Measurements from ENCODE around the gene SPINT2. TPM values are rescaled to one million over a fixed set of nuclear protein-coding genes. Genes with fewer than 3 reads are reported as not detected.

The SPINT2 gene
- total and polyA plus RNA-seq, 2 donors (not counting 1 experiment from before 2014, with no cell fraction given) = 50.0 to 70.0 TPM

GRCh38 chr19:38216785-38217641, 47.4 kb upstream of the SPINT2 start:
- no peak overlapping the region for H3K27ac ChIP-seq (ENCODE audit: low read length in 2 of 2)
- WGBS (ENCODE audit: insufficient coverage) = 100% methylated on average over 2 of the region's 26 CpGs
- ChIA-PET CTCF (interaction anchor here (1.5 to 2.0 kb wide), 2 partner anchors 8 to 17 kb away, joined by 4 to 7 read pairs; no protein-coding TSS in a partner anchor), POLR2A (interaction anchor here (0.6 kb wide), 1 partner anchor 17 kb away, joined by 5 read pairs; no protein-coding TSS in a partner anchor)
- DNase-seq = no peak
- Mint-ChIP-seq H3K9me3 (ENCODE audit: insufficient read depth) (no peaks in the 10 kb centered on the region), H3K4me1 (peaks cover 14% of the 10 kb centered on the region), H3K27me3 (peaks cover 33% of the 10 kb centered on the region), H3K27ac (no peak overlapping the region), H3K4me3 (no peak overlapping the region)
- peaks cover 0 to 12% (median 0%) of the 10 kb centered on the region in 3 donors for H3K9me3 ChIP-seq (ENCODE audit: control extremely low read depth in 1 of 3, control insufficient read depth in 2 of 3, insufficient read depth in 1 of 3, low read length in 2 of 3)
- no peaks in the 10 kb centered on the region for H3K36me3 ChIP-seq (replicated peaks in 1 of 2; ENCODE audit: control extremely low read depth in 1 of 2, control insufficient read depth in 1 of 2, extremely low read depth in 1 of 2, insufficient read depth in 2 of 2, low read length in 1 of 2)
- H3K9ac ChIP-seq (ENCODE audit: low read length) = no peak overlapping the region
- H3K4me2 ChIP-seq (replicated peaks; ENCODE audit: low read depth, low read length, poor library complexity, severe bottlenecking) = no peak overlapping the region
- H3K79me2 ChIP-seq (ENCODE audit: control insufficient read depth, insufficient read depth, low read length) = no peaks in the 10 kb centered on the region
- intact Hi-C loops (cut with micrococcal nuclease) = no loop called here
- H2AFZ ChIP-seq (ENCODE audit: insufficient read depth, low read depth, low read length, poor library complexity, severe bottlenecking) = no peak overlapping the region
- no peaks in the 10 kb centered on the region for H4K20me1 ChIP-seq (ENCODE audit: control insufficient read depth, insufficient read depth, low read length, poor library complexity, severe bottlenecking)
- TF ChIP-seq EZH2 (IDR thresholded peaks at IDR 0.05; ENCODE audit: borderline replicate concordance, insufficient read depth, low read depth, low read length, poor library complexity, severe bottlenecking) = no peak
- peaks cover 0 to 46% (median 3%) of the 10 kb centered on the region in 4 experiments for H3K27me3 ChIP-seq (replicated peaks in 1 of 4; ENCODE audit: control extremely low read depth in 1 of 4, control insufficient read depth in 3 of 4, insufficient read depth in 4 of 4, low read length in 3 of 4)
- H3K4me1 ChIP-seq (ENCODE audit: control insufficient read depth in 2 of 2, insufficient read depth in 2 of 2, low read length in 2 of 2) = peaks cover 5 to 10% of the 10 kb centered on the region in 2 donors
- ATAC-seq (ENCODE audit: low read depth) = no peak
- no peak overlapping the region for H3K4me3 ChIP-seq (ENCODE audit: control extremely low read depth in 1 of 5, extremely low read depth in 1 of 5, insufficient read depth in 1 of 5, low read depth in 2 of 5, low read length in 4 of 5)

GRCh38 chr19:38218204-38218603, 46.2 kb upstream of the SPINT2 start:
- CTCF ChIA-PET = interaction anchor here (0.6 to 2.0 kb wide), 2 partner anchors 9 to 16 kb away, joined by 3 to 4 read pairs; no protein-coding TSS in a partner anchor
- Histone ChIP-seq H3K4me1 (ENCODE audit: control insufficient read depth in 2 of 2, insufficient read depth in 2 of 2, low read length in 2 of 2) (peaks cover 10 to 17% of the 10 kb centered on the region in 2 donors), H3K9me3 (ENCODE audit: control extremely low read depth in 1 of 3, control insufficient read depth in 2 of 3, insufficient read depth in 1 of 3, low read length in 2 of 3) (peaks cover 0 to 14% (median 0%) of the 10 kb centered on the region in 3 donors), H4K20me1 (ENCODE audit: control insufficient read depth, insufficient read depth, low read length, poor library complexity, severe bottlenecking) (no peaks in the 10 kb centered on the region), H3K4me3 (ENCODE audit: control extremely low read depth in 1 of 5, extremely low read depth in 1 of 5, insufficient read depth in 1 of 5, low read depth in 2 of 5, low read length in 4 of 5) (no peak overlapping the region), H3K27me3 (replicated peaks in 1 of 4; ENCODE audit: control extremely low read depth in 1 of 4, control insufficient read depth in 3 of 4, insufficient read depth in 4 of 4, low read length in 3 of 4) (peaks cover 0 to 53% (median 11%) of the 10 kb centered on the region in 4 experiments), H2AFZ (ENCODE audit: insufficient read depth, low read depth, low read length, poor library complexity, severe bottlenecking) (no peak overlapping the region), H3K4me2 (replicated peaks; ENCODE audit: low read depth, low read length, poor library complexity, severe bottlenecking) (no peak overlapping the region), H3K27ac (ENCODE audit: low read length in 2 of 2) (no peak overlapping the region), H3K9ac (ENCODE audit: low read length) (no peak overlapping the region), H3K36me3 (replicated peaks in 1 of 2; ENCODE audit: control extremely low read depth in 1 of 2, control insufficient read depth in 1 of 2, extremely low read depth in 1 of 2, insufficient read depth in 2 of 2, low read length in 1 of 2) (no peaks in the 10 kb centered on the region), H3K79me2 (ENCODE audit: control insufficient read depth, insufficient read depth, low read length) (no peaks in the 10 kb centered on the region)
- TF ChIP-seq CTCF (IDR thresholded peaks at IDR 0.05) = no peak
- no peak for TF ChIP-seq EZH2 (IDR thresholded peaks at IDR 0.05; ENCODE audit: borderline replicate concordance, insufficient read depth, low read depth, low read length, poor library complexity, severe bottlenecking)
- WGBS (ENCODE audit: insufficient coverage) = 100% methylated on average over 2 of the region's 3 CpGs
- Mint-ChIP-seq H3K4me1 (peaks cover 18% of the 10 kb centered on the region), H3K27me3 (peaks cover 37% of the 10 kb centered on the region), H3K4me3 (no peak overlapping the region), H3K9me3 (ENCODE audit: insufficient read depth) (no peaks in the 10 kb centered on the region), H3K27ac (no peak overlapping the region)
- ATAC-seq (ENCODE audit: low read depth) (no peak), DNase-seq (no peak)
- POLR2A ChIA-PET = no interaction called here
- intact Hi-C loops (cut with micrococcal nuclease) = no loop called here

Data from B cell (primary cell).